GM19025 (cell line): ENCODE data around the gene XNDC1N.

Source experiments
- ATAC-seq: cut with Tn5 transposase; IDR thresholded peaks from one replicate; pipeline ENCODE4 v1.9.1; 2021; ENCODE audit warnings: mild to moderate bottlenecking, low read depth, moderate library complexity; ENCODE audit not compliant: unreplicated experiment

The XNDC1N gene

GRCh38 chr11:71927820-71928736, at the start of gene XNDC1N:
Gene XNDC1N (minus strand): TSS chr11:71928594. CDS start chr11:71923353, 5,241 bp downstream.
- ATAC-seq: peak; percentile 75

GRCh38 chr11:71977743-71978418, 49.5 kb upstream of the XNDC1N start:
- ATAC-seq: no peak

- ATAC-seq: no peak
Measured at GRCh38 chr11:71977090-71977489, 48.7 kb upstream of the XNDC1N start.

GRCh38 chr11:71976551-71976950, 48.2 kb upstream of the XNDC1N start:
- no peak for ATAC-seq

- ATAC-seq: no peak
Measured at GRCh38 chr11:71971680-71972079, 43.3 kb upstream of the XNDC1N start.

GRCh38 chr11:71964641-71965040, 36.2 kb upstream of the XNDC1N start:
- ATAC-seq: no peak

GRCh38 chr11:71963468-71963867, 35.1 kb upstream of the XNDC1N start:
- ATAC-seq: no peak

GRCh38 chr11:71962428-71963038, 34.1 kb upstream of the XNDC1N start:
- peak; percentile 58 for ATAC-seq

GRCh38 chr11:71955898-71956456, 27.6 kb upstream of the XNDC1N start:
- ATAC-seq: no peak

- ATAC-seq: no peak
Measured at GRCh38 chr11:71951741-71952310, 23.4 kb upstream of the XNDC1N start.

- no peak for ATAC-seq
Measured at GRCh38 chr11:71949034-71949433, 20.6 kb upstream of the XNDC1N start.

GRCh38 chr11:71948314-71949027, 20.1 kb upstream of the XNDC1N start:
- no peak for ATAC-seq

GRCh38 chr11:71947498-71947897, 19.1 kb upstream of the XNDC1N start:
- ATAC-seq: no peak

- ATAC-seq: no peak
Measured at GRCh38 chr11:71946144-71946571, 17.8 kb upstream of the XNDC1N start.

- no peak for ATAC-seq
Measured at GRCh38 chr11:71940561-71941219, 12.3 kb upstream of the XNDC1N start.

- ATAC-seq: no peak
Measured at GRCh38 chr11:71937826-71938225, 9.4 kb upstream of the XNDC1N start.

GRCh38 chr11:71936825-71937224, 8.4 kb upstream of the XNDC1N start:
- ATAC-seq: no peak

GRCh38 chr11:71935338-71935925, 7.0 kb upstream of the XNDC1N start:
- no peak for ATAC-seq

GRCh38 chr11:71934213-71934612, 5.8 kb upstream of the XNDC1N start:
- ATAC-seq: no peak
